Lung (tissue), 12 donors: ENCODE measurements around the gene SAFB2. TPM values are rescaled to one million over a fixed set of nuclear protein-coding genes. Genes with fewer than 3 reads are reported as not detected.
A peak's percentile ranks its signal among the peaks of the same experiment; 100 is the strongest.

Source experiments
- ATAC-seq: fragments of 200-7000 bp; cut with Tn5 transposase; one replicate; pipeline ENCODE4 v1.9.1; 2020; ENCODE audit warnings: moderate number of reproducible peaks; ENCODE audit not compliant: insufficient read depth, low FRiP score
- DNase-seq, 3 donors: peaks; one replicate each; pipeline ENCODE4 v3.0.0-alpha.2; 2013 to 2017
- H3K27ac ChIP-seq, 2 donors: one replicate each; pipeline ENCODE4 v1.5.1; 2013; ENCODE audit warnings: mild to moderate bottlenecking in 2 of 2, moderate library complexity in 2 of 2, control low read depth in 1 of 2, inconsistent platforms in 1 of 2, low read depth in 1 of 2, low read length in 1 of 2
- H3K27me3 ChIP-seq, 3 donors: one replicate each; pipeline ENCODE4 v1.5.1; 2013; ENCODE audit warnings: low read length in 2 of 3; ENCODE audit not compliant: control insufficient read depth in 3 of 3, insufficient read depth in 3 of 3
- H3K36me3 ChIP-seq, 4 donors: one replicate each; pipeline ENCODE4 v1.5.1; 2013; ENCODE audit warnings: low read length in 4 of 4, mild to moderate bottlenecking in 1 of 4, moderate library complexity in 1 of 4; ENCODE audit not compliant: control insufficient read depth in 4 of 4, insufficient read depth in 4 of 4
- H3K4me1 ChIP-seq, 5 donors: one replicate each; pipeline ENCODE4 v1.5.1; 2013; ENCODE audit warnings: low read length in 5 of 5, mild to moderate bottlenecking in 2 of 5, moderate library complexity in 1 of 5; ENCODE audit not compliant: control insufficient read depth in 5 of 5, insufficient read depth in 5 of 5
- H3K4me3 ChIP-seq: one replicate; pipeline ENCODE4 v1.5.1; 2013; ENCODE audit warnings: mild to moderate bottlenecking, control low read depth, moderate library complexity
- H3K9ac ChIP-seq, 2 donors: one replicate each; pipeline ENCODE4 v1.5.1; 2013; ENCODE audit warnings: low read length in 2 of 2, control low read depth in 1 of 2; ENCODE audit not compliant: insufficient read depth in 1 of 2
- H3K9me3 ChIP-seq, 4 donors: one replicate each; pipeline ENCODE4 v1.5.1; 2013; ENCODE audit warnings: low read length in 3 of 4, mild to moderate bottlenecking in 1 of 4, moderate library complexity in 1 of 4; ENCODE audit not compliant: control insufficient read depth in 4 of 4, insufficient read depth in 3 of 4
- CTCF ChIP-seq: IDR thresholded peaks from 2 replicates; pipeline ENCODE4 v1.5.1; 2012; ENCODE audit warnings: mild to moderate bottlenecking; ENCODE audit errors: control extremely low read depth, extremely low read depth
- WGBS, 2 donors: extraction: QIAGEN DNeasy Blood & Tissue Kit; methylation state at CpG; one replicate each; pipeline ENCODE4 v1.1.7; 2013; 5-methylcytosine and 5-hydroxymethylcytosine counted together
- polyA plus RNA-seq, 2 donors: library from polyadenylated mRNA; stranded (reverse); fragments of 200-250 nt; gene quantifications; one replicate each; pipeline ENCODE4 v1.2.1, GENCODE V29; 2013
- total RNA-seq, 2 donors: library from RNA; depleted of rRNA in 1 of 2; stranded (reverse); fragments of >200 nt in 1 of 2; gene quantifications; one replicate each; pipeline ENCODE4 v1.2.1, GENCODE V29; 2014 to 2021
- donor health status: control.
- donor health status: control.
- donor health status: Bipolar disorder and iron deficiency.
- donor health status: healthy.
- donor health status: DM: yes; HTN: yes; CAD: no.

SAFB2 gene
- total and polyA plus RNA-seq, 4 donors, result 39.7 to 88.6 (median 68.5) TPM

- H3K4me1 ChIP-seq, result peaks cover 9 to 27% (median 23%) of the 10 kb centered on the region in 5 donors
- DNase-seq, result peak; percentile 36 to 79 (median 63)
These were observed 9.1 kb upstream of the SAFB2 start for GRCh38 chr19:5631567-5632240.

DNA sequence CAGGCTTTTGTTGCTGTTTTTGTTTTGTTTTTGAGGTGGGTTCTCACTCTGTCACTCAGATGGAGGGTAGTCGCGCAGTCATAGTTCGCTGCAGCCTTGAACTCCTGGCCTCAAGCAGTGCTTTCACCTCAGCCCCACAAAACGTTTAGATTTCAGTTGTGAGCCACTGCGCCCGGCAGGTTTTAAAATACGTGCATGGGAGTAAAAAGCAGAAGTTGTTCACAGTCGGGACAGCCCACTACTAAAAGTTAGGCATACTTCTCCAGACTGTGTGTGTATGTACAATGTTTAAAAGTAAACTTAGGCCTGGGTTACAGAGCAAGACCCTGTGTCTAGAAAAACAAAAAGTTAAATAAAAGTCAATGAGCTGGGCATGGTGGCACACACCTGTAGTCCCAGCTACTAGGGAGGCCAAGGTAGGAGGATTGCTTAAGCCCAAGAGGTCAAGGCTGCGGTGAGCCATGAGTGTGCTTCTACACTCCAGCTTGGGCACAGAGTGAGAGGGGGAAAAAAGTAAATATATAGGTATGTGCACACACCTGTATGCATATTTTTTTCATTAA, 6.4 kb upstream of the SAFB2 start:
- no peak overlapping the region for H3K9ac ChIP-seq
- TF ChIP-seq CTCF, result no peak
- H3K4me3 ChIP-seq, result no peak overlapping the region
- H3K9me3 ChIP-seq, result no peaks in the 10 kb centered on the region
- WGBS, 2 donors, result 46 to 70% methylated on average over 9 of the region's 9 CpGs
- peaks cover 6 to 44% (median 25%) of the 10 kb centered on the region in 4 donors for H3K36me3 ChIP-seq
- no peak overlapping the region for H3K27ac ChIP-seq
- DNase-seq, result no peak
- ATAC-seq, result no peak
- H3K27me3 ChIP-seq, result peaks cover 0 to 2% (median 0%) of the 10 kb centered on the region in 3 donors
- H3K4me1 ChIP-seq, result peaks cover 7 to 44% (median 35%) of the 10 kb centered on the region in 5 donors

More at GRCh38 chr19:5631567-5632240, 9.1 kb upstream of the SAFB2 start:
- Histone ChIP-seq H3K9ac (peak overlapping the region in 1 of 2 donors; percentile 36), H3K36me3 (peaks cover 6 to 32% (median 21%) of the 10 kb centered on the region in 4 donors), H3K4me3 (no peak overlapping the region), H3K9me3 (no peaks in the 10 kb centered on the region), H3K27ac (peak overlapping the region in 1 of 2 donors; percentile 64), H3K27me3 (peaks cover 0 to 2% (median 0%) of the 10 kb centered on the region in 3 donors)
- TF ChIP-seq CTCF, result no peak
- no peak for ATAC-seq
- 73 to 75% methylated on average over 9 of the region's 9 CpGs for WGBS, 2 donors

DNA sequence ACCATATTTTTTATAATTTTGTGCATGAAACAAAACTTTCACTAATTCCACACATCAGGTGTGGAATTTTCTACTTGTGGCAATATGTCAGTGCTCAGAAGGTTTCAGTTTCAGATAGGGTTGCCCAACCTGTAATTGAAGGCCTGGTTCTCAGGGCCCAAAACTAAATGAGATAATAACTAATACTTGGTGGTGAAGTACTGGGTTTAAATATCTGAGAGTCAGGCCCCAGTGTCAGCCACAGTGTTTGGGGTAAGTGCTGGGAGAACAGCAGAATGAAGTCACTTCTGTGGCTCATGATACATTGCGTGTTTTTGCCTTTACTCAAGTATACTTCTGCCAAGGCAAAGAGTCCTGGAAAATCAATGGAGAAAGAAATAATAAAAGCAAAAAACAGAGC, 5.9 kb upstream of the SAFB2 start:
- no peak overlapping the region for H3K4me3 ChIP-seq
- no peaks in the 10 kb centered on the region for H3K9me3 ChIP-seq
- TF ChIP-seq CTCF, result no peak
- H3K27ac ChIP-seq, result no peak overlapping the region
- H3K4me1 ChIP-seq, result peaks cover 7 to 44% (median 35%) of the 10 kb centered on the region in 5 donors
- DNase-seq, result no peak
- peaks cover 6 to 44% (median 26%) of the 10 kb centered on the region in 4 donors for H3K36me3 ChIP-seq
- peaks cover 0 to 2% (median 0%) of the 10 kb centered on the region in 3 donors for H3K27me3 ChIP-seq
- 75 to 79% methylated on average over 1 of the region's 1 CpG for WGBS, 2 donors
- ATAC-seq, result no peak
- H3K9ac ChIP-seq, result no peak overlapping the region
